Osteocyte (in vitro differentiated cells): ENCODE measurements around the gene TIMM17B. TPM values are rescaled to one million over a fixed set of nuclear protein-coding genes. Genes with fewer than 3 reads are reported as not detected.

Experiments
- DNase-seq: peaks from one replicate; pipeline ENCODE4 v3.0.0; 2021; ENCODE audit warnings: mixed read lengths; ENCODE audit not compliant: unreplicated experiment; ENCODE audit errors: extremely low spot score
- H3K27ac Mint-ChIP-seq: one replicate; pipeline ENCODE4 v1.8.0; 2021; ENCODE audit warnings: mild to moderate bottlenecking, mixed read lengths; ENCODE audit not compliant: unreplicated experiment
- H3K27me3 Mint-ChIP-seq: one replicate; pipeline ENCODE4 v1.8.0; 2021; ENCODE audit warnings: mixed read lengths; ENCODE audit not compliant: unreplicated experiment
- H3K36me3 Mint-ChIP-seq: one replicate; pipeline ENCODE4 v1.8.0; 2021; ENCODE audit warnings: mixed read lengths; ENCODE audit not compliant: unreplicated experiment
- H3K4me1 Mint-ChIP-seq: one replicate; pipeline ENCODE4 v1.8.0; 2021; ENCODE audit warnings: mixed read lengths; ENCODE audit not compliant: unreplicated experiment
- H3K4me3 Mint-ChIP-seq: one replicate; pipeline ENCODE4 v1.8.0; 2021; ENCODE audit warnings: mild to moderate bottlenecking, moderate library complexity, mixed read lengths; ENCODE audit not compliant: unreplicated experiment
- H3K9me3 Mint-ChIP-seq: one replicate; pipeline ENCODE4 v1.8.0; 2021; ENCODE audit warnings: mixed read lengths; ENCODE audit not compliant: unreplicated experiment
- total RNA-seq: library from RNA; stranded (reverse); gene quantifications from 2 replicates; pipeline ENCODE4 v1.2.1, GENCODE V29; 2021
- TF ChIP-seq, protein P1 (sequence below): fragments of 200-600 bp; sonication (generic); IDR thresholded peaks from 2 replicates; pipeline ENCODE4 v1.5.0; 2021; ENCODE audit warnings: antibody characterized with exemption, mild to moderate bottlenecking, moderate library complexity

Gene TIMM17B
- total RNA-seq, 1 donor from 2014 or later = 45.6 TPM

DNA sequence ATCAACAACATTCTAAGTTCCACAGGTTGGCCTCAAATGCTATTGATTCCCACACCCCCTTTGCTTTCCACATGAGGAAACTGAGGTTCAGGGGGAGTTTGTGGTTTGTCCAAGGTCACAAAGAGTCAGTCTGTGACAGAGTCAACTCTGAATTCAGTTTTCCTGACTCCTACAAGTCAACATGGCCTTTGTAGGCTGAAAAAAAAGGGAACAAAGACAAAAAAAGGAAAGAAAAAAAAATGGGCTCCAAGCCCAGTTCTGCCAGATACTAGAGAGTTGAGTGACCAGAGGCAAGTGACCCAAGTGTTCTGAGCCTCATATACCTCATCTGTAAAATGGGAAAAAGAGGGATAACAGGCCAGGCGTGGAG lies 37.7 kb upstream of the TIMM17B start:
- Mint-ChIP-seq H3K27me3 (no peaks in the 10 kb centered on the region), H3K4me3 (no peak overlapping the region), H3K27ac (no peak overlapping the region), H3K4me1 (peaks cover 9% of the 10 kb centered on the region), H3K9me3 (peaks cover 3% of the 10 kb centered on the region), H3K36me3 (peaks cover 14% of the 10 kb centered on the region)
- TF ChIP-seq, protein P1, sequence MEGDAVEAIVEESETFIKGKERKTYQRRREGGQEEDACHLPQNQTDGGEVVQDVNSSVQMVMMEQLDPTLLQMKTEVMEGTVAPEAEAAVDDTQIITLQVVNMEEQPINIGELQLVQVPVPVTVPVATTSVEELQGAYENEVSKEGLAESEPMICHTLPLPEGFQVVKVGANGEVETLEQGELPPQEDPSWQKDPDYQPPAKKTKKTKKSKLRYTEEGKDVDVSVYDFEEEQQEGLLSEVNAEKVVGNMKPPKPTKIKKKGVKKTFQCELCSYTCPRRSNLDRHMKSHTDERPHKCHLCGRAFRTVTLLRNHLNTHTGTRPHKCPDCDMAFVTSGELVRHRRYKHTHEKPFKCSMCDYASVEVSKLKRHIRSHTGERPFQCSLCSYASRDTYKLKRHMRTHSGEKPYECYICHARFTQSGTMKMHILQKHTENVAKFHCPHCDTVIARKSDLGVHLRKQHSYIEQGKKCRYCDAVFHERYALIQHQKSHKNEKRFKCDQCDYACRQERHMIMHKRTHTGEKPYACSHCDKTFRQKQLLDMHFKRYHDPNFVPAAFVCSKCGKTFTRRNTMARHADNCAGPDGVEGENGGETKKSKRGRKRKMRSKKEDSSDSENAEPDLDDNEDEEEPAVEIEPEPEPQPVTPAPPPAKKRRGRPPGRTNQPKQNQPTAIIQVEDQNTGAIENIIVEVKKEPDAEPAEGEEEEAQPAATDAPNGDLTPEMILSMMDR = no peak
- DNase-seq = no peak

DNA sequence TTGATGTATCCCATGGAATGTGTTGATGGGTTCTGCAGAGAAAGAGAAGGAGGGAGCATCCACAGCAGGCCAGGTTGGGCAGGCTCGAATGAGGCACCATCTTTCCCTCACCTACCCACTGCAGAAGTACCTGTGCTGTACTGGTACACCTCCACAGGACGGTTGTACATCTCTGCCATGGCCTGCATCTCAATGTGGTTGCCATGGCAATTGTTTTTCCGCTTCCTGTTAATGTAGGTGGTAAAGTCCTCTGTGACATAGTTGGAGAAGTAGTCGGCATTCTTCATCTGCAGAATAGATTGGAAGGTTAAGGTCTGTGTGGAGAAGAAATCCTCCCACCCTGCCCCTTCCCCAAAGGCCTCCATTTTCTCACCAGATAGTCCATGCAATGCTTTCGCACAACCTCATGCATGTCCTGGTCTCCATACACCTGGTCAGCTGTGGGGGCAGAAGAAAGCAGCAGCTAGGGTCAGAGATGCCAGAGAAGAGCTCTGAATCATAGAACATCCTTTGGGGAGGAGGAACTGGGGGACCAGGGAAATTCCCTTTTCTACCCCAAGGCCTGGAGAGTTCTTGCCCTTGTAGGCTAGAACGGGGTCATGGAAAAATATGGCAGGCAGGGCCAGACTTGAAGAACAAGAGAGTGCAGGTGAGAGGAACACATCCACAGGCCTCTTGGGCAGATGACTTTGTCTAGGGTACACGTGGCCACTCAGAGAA lies 37.2 kb upstream of the TIMM17B start:
- Mint-ChIP-seq H3K36me3 (peaks cover 12% of the 10 kb centered on the region), H3K9me3 (peaks cover 3% of the 10 kb centered on the region)
- TF ChIP-seq, protein P1 = no peak

DNA sequence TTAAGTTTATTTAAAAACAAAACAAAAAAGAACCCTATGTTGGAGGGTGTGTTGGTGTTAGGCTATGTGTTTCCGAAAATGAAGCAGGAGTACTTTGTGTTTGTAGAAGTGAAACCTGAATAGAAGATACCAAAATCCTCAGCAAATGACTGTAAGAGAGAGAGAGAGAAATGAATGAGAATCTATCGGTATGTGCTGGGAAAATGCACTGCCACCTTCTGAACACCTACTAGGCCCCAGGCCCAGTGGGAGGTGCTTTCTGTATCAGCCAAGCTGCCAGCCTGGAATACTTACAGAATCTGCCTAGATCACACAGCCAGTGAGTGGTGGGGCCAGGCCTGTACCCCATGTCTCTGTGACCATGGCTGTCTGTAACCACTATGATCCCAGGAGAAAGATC lies 36.2 kb upstream of the TIMM17B start:
- Mint-ChIP-seq H3K9me3 (peaks cover 3% of the 10 kb centered on the region), H3K36me3 (peaks cover 12% of the 10 kb centered on the region), H3K27ac (no peak overlapping the region), H3K4me1 (peaks cover 9% of the 10 kb centered on the region), H3K4me3 (no peak overlapping the region), H3K27me3 (no peaks in the 10 kb centered on the region)
- TF ChIP-seq, protein P1 = no peak
- no peak for DNase-seq

More for the DNA sequence above, 37.2 kb upstream of the TIMM17B start:
- Mint-ChIP-seq H3K27ac (no peak overlapping the region), H3K27me3 (no peaks in the 10 kb centered on the region), H3K4me1 (peaks cover 9% of the 10 kb centered on the region), H3K4me3 (no peak overlapping the region)
- no peak for DNase-seq

DNA sequence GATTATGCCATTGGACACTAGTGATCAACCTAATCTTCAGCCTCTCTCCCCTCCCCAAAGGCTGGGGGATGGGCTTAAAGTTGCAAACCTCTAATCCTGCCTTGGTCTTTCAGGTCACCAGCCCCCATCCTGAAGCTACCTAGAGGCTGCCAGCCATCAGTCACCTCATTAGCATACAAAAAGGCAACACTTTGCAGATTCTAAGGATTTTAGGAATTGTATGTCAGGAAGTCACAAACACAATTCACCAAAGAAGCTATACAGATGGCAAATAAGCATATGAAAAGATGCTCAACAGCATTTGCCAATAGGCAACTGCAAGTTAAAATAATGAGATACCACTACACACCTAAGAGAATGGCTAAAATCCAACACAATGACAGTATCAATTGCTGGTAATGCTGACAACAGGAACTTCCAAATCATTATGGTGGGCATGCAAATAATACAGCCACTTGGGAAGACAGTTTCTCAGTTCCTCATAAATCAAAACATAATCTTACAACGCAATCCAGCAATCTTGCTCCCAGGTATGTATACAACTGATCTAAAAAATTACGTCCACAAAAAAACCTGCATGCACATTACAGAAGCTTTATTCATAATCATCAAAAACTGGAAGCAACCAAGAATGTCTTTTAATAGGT lies 30.3 kb upstream of the TIMM17B start:
- no peak for DNase-seq
- TF ChIP-seq, protein P1 = no peak
- H3K36me3 Mint-ChIP-seq = peaks cover 14% of the 10 kb centered on the region
- H3K27ac Mint-ChIP-seq = no peak overlapping the region
- no peaks in the 10 kb centered on the region for H3K4me1 Mint-ChIP-seq
- no peak overlapping the region for H3K4me3 Mint-ChIP-seq
- no peaks in the 10 kb centered on the region for H3K27me3 Mint-ChIP-seq
- H3K9me3 Mint-ChIP-seq = peaks cover under 1% of the 10 kb centered on the region

DNA sequence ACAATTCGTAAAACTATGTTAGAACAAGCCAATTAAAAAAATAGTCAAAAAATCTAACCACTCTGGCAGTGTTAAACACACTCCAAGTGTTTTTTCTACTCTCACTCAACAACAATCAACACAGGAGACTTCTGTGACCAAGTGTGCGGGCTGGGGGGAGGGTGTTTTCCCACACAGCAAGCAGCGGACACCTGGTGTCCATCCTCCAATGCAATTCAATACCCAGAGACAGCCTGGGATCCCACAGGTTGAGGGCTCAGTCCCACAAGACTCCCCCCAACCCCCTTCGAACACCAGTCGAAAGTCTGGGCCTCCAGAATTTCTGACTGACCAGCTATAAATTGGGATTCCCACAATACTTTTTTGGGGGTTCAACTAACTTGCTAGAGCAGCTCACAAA lies 29.6 kb upstream of the TIMM17B start:
- Mint-ChIP-seq H3K9me3 (no peaks in the 10 kb centered on the region), H3K27ac (no peak overlapping the region), H3K4me3 (no peak overlapping the region), H3K27me3 (no peaks in the 10 kb centered on the region), H3K4me1 (no peaks in the 10 kb centered on the region), H3K36me3 (peaks cover 11% of the 10 kb centered on the region)
- no peak for DNase-seq
- TF ChIP-seq, protein P1 = no peak
